ENCODE results near the gene OR56A3. TPM values are rescaled to one million over a fixed set of nuclear protein-coding genes. Genes with fewer than 3 reads are reported as not detected.

OR56A3 gene
- total RNA-seq, 1 donor from 2014 or later, result not detected

DNA sequence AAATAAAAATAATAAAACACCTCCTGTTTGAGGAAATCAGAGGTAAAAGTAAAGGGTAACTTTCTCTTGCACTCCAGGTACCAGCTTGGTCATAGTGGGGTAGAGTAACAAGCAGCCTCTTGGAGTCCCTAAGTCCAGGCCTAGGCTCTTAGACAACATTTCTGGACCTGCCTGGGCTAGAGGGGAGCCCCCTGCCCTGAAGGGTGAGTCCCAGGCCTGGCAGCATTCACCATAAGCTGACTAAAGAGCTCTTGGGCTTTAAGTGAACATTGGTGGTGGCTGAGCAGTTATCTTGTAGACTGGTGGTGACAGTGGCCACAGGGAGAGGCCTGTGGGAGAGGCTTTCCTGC, 18.6 kb upstream of the OR56A3 start:
- TF ChIP-seq CTCF (conservative IDR thresholded peaks at IDR 0.05), result no peak
- no peak for DNase-seq (ENCODE audit: extremely low spot score, unreplicated experiment)
- Mint-ChIP-seq H3K4me3 (no peak overlapping the region), H3K4me1 (ENCODE audit: unreplicated experiment) (no peaks in the 10 kb centered on the region), H3K27ac (no peak overlapping the region), H3K36me3 (no peaks in the 10 kb centered on the region), H3K27me3 (no peaks in the 10 kb centered on the region), H3K9me3 (peaks cover 17% of the 10 kb centered on the region)

- Mint-ChIP-seq H3K36me3 (no peaks in the 10 kb centered on the region), H3K4me1 (ENCODE audit: unreplicated experiment) (no peaks in the 10 kb centered on the region), H3K27me3 (no peaks in the 10 kb centered on the region), H3K9me3 (peaks cover 16% of the 10 kb centered on the region), H3K27ac (no peak overlapping the region), H3K4me3 (no peak overlapping the region)
- no peak for TF ChIP-seq CTCF (conservative IDR thresholded peaks at IDR 0.05)
- DNase-seq (ENCODE audit: extremely low spot score, unreplicated experiment), result no peak
Observed at GRCh38 chr11:5923794-5924193, 18.3 kb upstream of the OR56A3 start.

DNA sequence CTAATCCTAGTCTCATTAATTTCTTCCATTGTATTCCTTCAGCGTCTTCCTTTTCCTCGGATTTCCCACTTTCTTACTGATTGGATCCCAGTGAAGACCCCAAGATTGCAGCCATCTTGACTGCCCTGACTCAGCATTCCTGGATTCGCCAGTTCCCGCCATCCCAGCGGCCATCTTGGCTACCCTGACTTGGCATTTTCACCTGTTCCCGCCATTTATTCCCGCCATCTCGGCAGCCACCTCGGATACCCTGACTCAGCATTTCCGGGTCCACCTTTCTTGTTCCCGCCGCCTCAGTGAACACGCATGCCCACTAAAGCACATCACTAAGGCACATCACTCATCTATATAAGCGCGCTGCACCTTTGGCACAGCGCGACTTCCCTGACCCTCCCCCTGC, 13.8 kb upstream of the OR56A3 start:
- Mint-ChIP-seq H3K9me3 (peaks cover 29% of the 10 kb centered on the region), H3K4me1 (ENCODE audit: unreplicated experiment) (no peaks in the 10 kb centered on the region), H3K27me3 (no peaks in the 10 kb centered on the region), H3K4me3 (no peak overlapping the region), H3K36me3 (no peaks in the 10 kb centered on the region), H3K27ac (no peak overlapping the region)
- no peak for DNase-seq (ENCODE audit: extremely low spot score, unreplicated experiment)
- no peak for TF ChIP-seq CTCF (conservative IDR thresholded peaks at IDR 0.05)

GRCh38 chr11:5928811-5929210, 13.2 kb upstream of the OR56A3 start:
- Mint-ChIP-seq H3K4me1 (ENCODE audit: unreplicated experiment) (no peaks in the 10 kb centered on the region), H3K36me3 (no peaks in the 10 kb centered on the region), H3K9me3 (peaks cover 30% of the 10 kb centered on the region), H3K27me3 (no peaks in the 10 kb centered on the region), H3K27ac (no peak overlapping the region), H3K4me3 (no peak overlapping the region)
- no peak for TF ChIP-seq CTCF (conservative IDR thresholded peaks at IDR 0.05)
- no peak for DNase-seq (ENCODE audit: extremely low spot score, unreplicated experiment)

DNA sequence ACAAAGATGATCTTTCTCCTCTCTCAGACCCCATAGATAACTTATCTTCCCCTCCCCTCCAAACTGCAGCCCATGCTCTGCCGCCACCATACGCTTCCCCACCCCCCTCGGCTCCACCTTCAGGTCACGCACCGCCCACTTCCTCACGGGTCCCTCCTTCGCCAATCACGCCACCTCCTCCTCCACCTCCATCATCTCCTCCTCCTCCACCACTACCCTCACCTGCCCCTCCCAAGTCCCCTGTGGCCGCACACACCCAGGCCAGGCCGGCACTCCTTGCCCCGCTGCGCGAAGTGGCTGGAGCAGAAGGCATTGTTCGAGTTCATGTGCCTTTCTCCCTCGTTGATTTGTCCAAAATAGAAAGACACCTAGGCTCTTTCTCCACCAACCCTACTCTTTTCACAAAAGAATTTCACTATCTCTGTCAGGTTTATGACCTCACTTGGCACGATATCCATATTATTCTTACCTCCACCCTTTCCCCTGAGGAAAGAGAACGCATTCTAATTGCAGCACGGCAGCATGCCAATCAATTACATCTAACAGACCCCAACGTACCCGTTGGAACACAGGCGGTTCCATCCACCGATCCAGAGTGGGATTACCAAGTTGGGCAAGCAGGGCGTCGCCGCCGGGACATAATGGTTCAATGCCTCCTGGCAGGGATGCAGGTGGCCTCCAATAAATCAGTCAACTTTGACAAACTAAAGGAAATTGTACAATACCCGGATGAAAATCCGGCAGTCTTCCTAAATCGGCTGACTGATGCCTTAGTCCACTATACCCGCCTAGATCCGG, 12.3 kb upstream of the OR56A3 start:
- no peaks in the 10 kb centered on the region for H3K36me3 Mint-ChIP-seq
- H3K4me1 Mint-ChIP-seq (ENCODE audit: unreplicated experiment), result no peaks in the 10 kb centered on the region
- no peak for DNase-seq (ENCODE audit: extremely low spot score, unreplicated experiment)
- no peaks in the 10 kb centered on the region for H3K27me3 Mint-ChIP-seq
- no peak overlapping the region for H3K27ac Mint-ChIP-seq
- H3K9me3 Mint-ChIP-seq, result peaks cover 30% of the 10 kb centered on the region
- TF ChIP-seq CTCF (conservative IDR thresholded peaks at IDR 0.05), result no peak
- no peak overlapping the region for H3K4me3 Mint-ChIP-seq
